NCI-H1417 treated with DMSO at 0.1 percent for 48 hours (cell line): ENCODE results near the gene PTPRT.
A peak's percentile ranks its signal among the peaks of the same experiment; 100 is the strongest.

ENCODE experiments used
- DNase-seq: peaks from one replicate; lab custom pipeline; 2025; lab: John Stamatoyannopoulos, UW

PTPRT gene

DNA sequence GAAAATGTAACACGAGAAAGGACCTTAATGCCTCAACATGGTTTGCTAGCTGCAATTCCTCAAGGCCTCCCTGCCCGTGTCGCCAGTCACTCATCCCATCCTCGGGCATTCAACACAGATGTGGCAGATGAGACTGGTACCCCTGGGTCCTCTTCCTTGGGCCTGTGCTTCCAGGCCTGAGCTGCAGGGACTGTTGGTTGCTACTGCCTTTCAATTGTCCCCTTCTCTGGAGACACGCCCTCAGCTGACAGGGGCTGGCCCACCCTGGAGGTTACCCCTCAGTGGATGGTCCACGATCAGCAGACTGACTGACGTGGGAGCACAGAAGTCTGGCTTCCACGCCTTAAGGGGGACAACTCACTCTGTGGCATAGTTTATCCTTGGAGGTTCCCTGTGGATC lies 1076.5 kb downstream of the PTPRT start:
- DNase-seq = no peak

- DNase-seq = no peak
Measured at GRCh38 chr20:42112161-42112560, 1077.5 kb downstream of the PTPRT start.

DNA sequence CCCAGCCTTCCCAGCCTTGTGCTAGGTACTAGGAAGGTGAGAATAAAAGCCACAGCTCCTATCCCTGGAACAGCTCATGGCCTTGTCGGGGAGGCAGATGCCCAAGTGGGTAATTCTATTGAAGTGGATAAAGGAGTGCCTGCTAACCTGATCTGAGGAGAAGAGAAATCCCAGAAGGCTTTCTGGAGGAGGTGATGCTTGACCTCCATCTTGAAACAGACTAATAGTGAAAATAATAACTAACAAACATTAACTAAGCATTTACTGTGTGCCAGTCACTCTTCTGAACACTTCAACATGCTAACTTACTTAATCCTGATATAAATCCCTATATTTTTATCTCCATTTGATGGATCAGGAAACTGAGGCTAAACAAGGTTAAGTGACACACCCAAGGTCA lies 1078.4 kb downstream of the PTPRT start:
- no peak for DNase-seq

GRCh38 chr20:42110301-42110700 lies 1079.4 kb downstream of the PTPRT start:
- no peak for DNase-seq

GRCh38 chr20:42102000-42102399 lies 1087.7 kb downstream of the PTPRT start:
- no peak for DNase-seq

DNA sequence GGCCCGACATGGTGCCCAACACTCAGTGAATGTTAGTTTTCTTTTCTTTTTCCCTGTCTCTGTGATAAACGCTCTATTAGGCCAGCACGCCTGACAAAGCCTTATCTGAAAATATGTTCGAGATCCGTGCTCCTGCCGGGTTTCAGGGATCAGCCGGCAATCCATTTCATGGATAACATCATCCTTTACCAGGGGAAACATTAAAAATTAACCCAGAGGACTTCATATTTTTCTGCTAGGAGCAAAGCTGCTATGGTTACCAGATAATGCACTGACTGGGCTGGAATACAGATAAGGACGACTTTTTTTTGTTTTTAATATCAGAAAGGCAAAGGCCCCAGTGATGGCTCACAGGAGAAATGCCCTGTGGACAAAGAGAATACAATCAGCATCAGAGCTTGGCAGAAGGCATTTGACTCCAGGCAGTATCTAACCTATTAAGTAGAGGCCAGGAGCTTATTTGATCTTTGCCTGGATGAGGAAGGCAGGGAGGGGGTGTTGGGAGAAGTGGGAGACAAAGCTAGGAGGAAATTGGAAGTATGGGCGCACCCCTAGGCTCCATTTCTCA lies 1089.5 kb downstream of the PTPRT start:
- no peak for DNase-seq

DNA sequence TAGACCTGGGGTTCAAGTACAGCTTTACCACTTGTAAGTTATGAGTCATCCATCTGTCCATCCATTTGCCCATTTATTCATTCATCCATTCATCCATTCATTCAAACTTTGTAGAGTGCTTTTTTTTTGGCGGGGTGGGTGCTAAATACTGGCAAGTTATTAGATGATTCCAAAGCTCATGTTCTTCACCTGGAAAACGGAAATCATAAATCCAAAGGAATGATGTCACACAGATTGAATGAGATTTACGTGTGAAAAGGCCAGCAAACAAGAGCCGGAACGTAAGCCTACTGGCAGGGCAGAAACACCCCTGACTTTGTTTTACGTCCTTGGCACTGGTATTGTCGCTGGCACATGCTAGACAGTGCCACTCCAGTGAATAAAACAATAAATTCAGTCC lies 1090.6 kb downstream of the PTPRT start:
- DNase-seq = no peak

GRCh38 chr20:42098418-42098817 lies 1091.3 kb downstream of the PTPRT start:
- DNase-seq = no peak

- DNase-seq = no peak
Measured at GRCh38 chr20:42097741-42098140, 1092.0 kb downstream of the PTPRT start.

- no peak for DNase-seq
Measured at GRCh38 chr20:42095221-42095620, 1094.5 kb downstream of the PTPRT start.

- peak; percentile 64 for DNase-seq
Measured at GRCh38 chr20:42093542-42094440, 1095.9 kb downstream of the PTPRT start.

GRCh38 chr20:42093041-42093440 lies 1096.7 kb downstream of the PTPRT start:
- no peak for DNase-seq

- DNase-seq = no peak
Measured at GRCh38 chr20:42085366-42085765, 1104.3 kb downstream of the PTPRT start.

DNA sequence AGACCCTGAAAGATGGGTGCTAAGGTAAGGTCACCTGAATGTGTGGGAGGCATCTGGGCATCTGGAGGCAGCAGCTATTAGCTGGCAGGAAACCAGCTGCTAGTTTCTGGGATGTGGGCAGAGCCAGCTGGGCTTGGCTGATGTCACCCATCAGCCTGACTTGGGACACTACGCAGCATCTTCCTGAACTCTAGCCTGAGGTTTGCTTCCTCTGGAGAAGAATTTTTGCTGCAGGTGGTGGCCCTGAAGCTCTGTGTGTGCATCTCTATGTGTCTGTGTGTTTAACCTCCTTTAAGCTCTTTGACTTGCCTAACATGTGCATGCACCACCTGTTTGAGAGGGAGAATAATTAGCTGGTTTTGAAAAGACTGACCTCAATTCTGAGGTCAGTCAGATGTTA lies 1106.4 kb downstream of the PTPRT start:
- DNase-seq = no peak

DNA sequence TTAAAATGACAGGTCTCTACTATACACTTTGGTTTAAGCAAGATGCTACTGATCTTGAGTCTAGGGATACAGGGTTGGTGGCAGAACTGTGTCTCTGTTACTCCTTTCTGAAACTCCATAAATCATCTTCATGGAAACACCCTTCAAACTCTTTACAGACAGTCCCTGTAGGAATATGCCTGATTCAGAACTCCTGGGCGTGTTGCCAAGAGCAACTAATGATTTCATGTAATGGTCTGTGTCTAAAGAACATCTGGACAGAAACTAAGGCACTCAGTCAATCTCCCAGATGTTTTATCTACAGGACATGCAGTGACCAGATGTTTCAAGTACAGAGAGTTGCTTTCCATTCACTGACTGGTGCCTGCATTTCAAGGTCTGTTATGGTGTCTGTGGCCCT lies 1107.1 kb downstream of the PTPRT start:
- no peak for DNase-seq

GRCh38 chr20:42080956-42081355 lies 1108.8 kb downstream of the PTPRT start:
- DNase-seq = no peak

DNA sequence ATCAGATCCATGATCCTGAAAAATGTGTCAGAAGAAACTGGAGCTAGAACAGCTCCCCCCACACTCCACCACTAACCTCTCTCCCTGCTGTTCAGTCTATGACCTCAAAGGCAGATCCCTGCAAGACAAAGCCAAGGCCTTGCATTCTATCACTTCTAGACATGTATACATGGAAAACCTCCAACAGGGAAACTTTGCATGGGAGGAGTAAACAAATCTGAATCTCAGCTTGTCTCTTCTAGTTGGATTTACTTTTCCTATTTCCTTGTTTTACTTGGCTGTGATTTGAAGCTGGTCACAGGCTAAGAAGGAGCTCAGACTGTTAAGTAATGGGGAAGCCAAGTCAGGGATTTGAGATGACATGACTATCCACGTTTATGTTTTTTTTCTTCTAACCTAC lies 1114.8 kb downstream of the PTPRT start:
- DNase-seq = no peak

DNA sequence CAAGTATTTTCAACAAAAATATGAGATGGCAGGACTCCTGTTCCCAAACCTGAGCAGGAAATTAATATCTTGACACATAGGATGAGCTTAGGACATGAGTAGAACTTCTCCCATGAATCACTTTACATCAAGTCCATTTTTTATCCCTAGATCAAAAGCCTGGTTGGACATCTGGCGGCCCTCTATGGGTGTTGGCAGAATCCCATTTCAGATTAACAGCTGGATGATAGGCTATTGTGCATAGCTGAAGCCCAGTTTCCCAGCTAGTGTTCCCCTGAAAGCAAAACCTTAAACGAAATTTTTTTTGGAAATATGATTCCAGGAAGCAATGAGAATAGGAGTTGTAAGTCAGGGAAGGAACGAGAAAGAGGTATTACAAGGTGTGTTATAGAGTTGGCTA lies 1122.1 kb downstream of the PTPRT start:
- DNase-seq = no peak

DNA sequence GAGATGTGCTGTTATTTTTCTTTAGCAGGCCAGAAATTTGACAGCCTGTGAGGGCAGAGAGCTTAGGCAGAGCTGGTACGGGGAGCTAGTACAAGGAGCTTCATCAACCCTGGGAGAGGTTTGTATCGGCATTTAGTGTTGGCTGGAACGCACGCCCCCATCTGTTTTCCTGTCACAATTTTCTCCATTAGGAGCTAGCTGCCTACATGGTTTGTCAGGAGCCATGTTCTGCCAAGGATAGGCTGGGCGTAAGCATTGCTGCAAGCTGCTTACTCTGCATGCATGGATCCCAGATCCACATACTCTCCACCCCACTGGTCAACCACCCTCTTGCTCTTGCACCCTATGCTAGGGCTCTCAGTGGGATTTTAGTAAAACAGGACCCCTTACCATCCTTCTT lies 1122.5 kb downstream of the PTPRT start:
- no peak for DNase-seq

- DNase-seq = no peak
Measured at GRCh38 chr20:42063141-42063540, 1126.6 kb downstream of the PTPRT start.

DNA sequence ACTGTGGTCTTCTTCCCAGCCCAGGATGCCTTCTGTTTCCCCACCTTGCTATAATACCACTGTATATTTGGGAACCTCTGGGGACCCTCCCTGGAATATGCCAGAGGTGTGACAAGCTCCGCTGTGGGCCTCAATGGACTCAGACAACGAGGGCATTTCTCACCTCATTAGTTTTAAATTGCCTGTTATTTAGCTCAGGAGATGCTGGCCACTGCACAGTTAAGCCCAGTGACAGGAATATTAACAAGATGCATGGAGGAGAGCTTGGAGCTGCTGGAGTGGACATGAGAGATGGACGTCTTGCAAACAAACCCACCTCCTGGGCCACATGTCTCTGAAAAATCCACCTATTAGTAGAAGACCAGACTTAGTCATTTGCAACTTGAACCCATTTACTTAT lies 1136.4 kb downstream of the PTPRT start:
- no peak for DNase-seq

- DNase-seq = no peak
Measured at GRCh38 chr20:42051921-42052320, 1137.8 kb downstream of the PTPRT start.

- no peak for DNase-seq
Measured at GRCh38 chr20:42046371-42047085, 1143.2 kb downstream of the PTPRT start.
